Globus pallidus (tissue), 1 donor: ENCODE measurements around the gene PHLDB2.

Experiments used
- DNase-seq: peaks from one replicate; pipeline ENCODE4 v3.0.0-alpha.2; 2015; ENCODE audit warnings: low spot score

The PHLDB2 gene

GRCh38 chr3:111926266-111926676, 67.2 kb downstream of the PHLDB2 start:
- DNase-seq: no peak

DNA sequence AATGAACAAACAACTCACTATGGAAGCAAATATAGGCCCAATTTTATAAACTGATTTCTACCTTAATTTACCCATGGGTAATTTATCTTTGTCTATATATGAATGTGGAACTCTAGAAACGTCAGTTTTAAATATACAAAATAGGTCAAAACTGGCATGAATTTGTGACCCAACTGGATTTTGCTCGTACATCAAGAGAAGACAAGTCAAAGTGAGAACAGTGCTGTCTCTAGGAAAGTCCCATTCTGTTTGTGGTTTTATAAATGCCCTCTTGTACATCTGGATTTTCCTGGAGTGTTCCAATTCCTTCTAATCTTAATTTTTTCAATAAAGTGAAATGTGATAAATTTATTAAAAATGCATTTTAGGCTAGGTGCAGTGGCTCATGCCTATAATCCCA, 69.5 kb downstream of the PHLDB2 start:
- no peak for DNase-seq

GRCh38 chr3:111929484-111929883, 70.4 kb downstream of the PHLDB2 start:
- no peak for DNase-seq

GRCh38 chr3:111932946-111933345, 73.9 kb downstream of the PHLDB2 start:
- DNase-seq: no peak

DNA sequence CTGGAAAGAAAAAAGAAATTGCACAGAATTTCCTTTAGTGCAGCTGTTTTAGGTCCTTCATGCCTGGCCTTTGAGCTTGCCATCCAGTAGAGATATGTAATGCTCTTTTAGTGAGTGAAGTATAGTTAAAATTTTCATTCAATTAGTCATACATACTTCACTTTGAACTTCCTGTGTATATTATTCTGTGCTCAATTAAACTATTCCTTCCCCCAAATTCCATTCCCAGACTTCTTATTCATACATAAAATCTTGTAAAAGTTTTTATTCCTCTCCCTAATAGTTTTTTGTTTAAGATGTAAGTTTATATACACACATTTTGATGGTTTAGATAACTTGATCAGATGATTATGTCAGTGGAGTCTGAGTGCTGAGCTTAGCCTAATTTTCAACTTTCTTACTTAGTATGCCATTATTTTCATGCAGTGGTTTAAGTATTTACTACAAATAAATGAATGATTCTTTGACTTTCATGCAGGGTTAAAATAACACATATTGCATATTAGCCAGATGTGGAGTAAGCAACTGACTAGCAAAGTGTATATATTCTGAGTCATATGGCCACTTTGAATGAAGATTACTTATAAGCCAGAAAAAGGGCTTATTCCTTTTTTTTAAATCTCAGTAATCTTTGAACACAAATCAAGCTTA, 77.3 kb downstream of the PHLDB2 start:
- DNase-seq: no peak

DNA sequence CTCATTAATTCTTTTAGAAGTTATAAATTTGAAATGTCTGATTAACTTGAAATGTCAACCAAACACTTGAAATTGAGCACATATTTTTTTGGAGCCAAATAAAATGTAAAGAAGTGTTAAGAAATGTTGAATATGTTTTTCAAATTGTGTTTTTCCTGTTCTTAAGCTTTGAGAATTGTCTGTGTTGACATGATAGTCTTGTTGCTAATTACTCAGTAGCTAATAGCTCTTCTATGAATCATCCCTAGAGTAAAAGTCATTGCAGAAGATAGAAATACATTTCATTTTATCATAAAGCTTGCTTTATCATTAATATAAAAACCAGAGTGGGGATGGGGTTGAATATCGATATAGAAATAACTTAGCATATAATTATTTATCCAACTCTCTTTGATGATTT, 77.9 kb downstream of the PHLDB2 start:
- DNase-seq: no peak

DNA sequence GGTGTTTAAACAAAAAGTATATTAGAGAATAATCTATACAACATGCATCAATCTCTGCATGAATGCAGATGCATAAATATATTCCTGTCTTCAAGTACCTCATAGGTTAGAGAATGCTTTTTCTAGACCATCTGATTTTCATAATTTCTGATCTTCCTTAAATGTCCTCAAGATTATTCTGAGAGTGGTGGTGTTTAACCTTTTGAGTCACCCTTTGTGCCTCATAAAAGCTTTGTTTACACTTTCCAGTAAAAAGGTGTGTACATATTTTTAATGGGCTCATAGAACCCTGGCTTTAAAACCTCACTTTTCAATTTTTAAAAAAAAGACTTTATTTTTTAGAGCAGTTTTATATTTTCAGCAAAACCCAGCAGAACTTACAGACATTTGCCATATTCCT, 78.8 kb downstream of the PHLDB2 start:
- DNase-seq: no peak

DNA sequence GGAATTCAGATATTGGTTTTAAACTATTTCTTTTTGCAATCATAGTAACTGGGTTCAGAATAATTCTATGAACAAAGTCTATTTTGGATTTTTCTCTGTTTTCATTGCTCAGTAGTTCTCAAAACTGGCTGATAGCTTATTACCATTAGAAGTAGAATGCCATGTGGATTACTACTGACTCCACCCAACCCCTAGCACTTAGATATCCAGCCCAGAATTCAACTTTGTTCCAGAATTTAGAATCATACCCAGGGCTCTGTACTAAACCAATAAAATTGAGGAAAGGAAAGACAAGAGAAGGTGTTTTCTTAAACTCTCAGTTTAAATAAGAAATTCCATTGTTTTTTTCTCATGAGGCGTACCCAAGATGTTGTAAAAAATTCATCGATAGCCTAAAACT, 80.8 kb downstream of the PHLDB2 start:
- DNase-seq: no peak

- DNase-seq: no peak
These were observed 84.5 kb downstream of the PHLDB2 start for GRCh38 chr3:111943533-111943932.

GRCh38 chr3:111944372-111944771, 85.3 kb downstream of the PHLDB2 start:
- DNase-seq: no peak

DNA sequence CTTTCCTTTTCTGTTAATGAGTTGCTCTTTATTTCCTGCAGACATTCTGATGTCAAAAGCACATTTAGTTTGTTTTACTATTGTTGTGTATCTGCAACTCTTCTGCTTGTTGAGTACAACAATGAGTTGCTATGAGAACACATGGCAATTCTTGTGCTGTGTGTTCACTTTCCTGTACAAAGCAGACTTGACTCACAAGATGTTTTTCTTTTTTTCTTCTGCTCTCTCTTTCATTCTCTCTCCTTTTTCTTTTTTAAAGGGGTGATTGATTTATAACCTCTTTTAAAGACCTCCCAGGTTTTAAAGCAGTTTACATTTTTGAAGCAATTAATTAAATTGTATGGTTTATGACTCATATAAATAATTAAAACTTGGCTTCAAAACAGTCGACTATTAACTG, 88.2 kb downstream of the PHLDB2 start:
- no peak for DNase-seq

GRCh38 chr3:111948786-111949185, 89.7 kb downstream of the PHLDB2 start:
- DNase-seq: no peak

GRCh38 chr3:111949712-111950111, 90.6 kb downstream of the PHLDB2 start:
- DNase-seq: no peak

- DNase-seq: no peak
These were observed 92.0 kb downstream of the PHLDB2 start for GRCh38 chr3:111951032-111951431.

DNA sequence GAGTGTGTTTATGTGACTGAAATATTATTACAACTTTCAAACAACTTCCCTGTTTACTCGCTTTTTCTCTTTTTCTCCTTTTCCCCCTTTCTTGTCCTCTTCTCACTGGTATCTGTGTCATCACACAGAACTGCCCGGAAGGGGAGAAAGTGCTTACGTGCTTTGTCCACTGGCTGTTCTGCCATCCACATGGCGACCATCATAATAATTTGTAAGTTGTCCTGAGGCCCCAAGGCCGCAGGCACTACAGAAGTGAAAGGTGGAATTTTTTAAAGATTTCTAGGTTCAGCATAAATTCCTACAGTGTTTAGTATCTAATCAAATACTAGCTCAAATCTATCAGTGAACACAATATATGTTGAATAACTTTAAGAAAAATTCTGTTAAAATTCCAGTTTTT, 93.0 kb downstream of the PHLDB2 start:
- DNase-seq: no peak

- DNase-seq: no peak
These were observed 93.9 kb downstream of the PHLDB2 start for GRCh38 chr3:111952866-111953450.

DNA sequence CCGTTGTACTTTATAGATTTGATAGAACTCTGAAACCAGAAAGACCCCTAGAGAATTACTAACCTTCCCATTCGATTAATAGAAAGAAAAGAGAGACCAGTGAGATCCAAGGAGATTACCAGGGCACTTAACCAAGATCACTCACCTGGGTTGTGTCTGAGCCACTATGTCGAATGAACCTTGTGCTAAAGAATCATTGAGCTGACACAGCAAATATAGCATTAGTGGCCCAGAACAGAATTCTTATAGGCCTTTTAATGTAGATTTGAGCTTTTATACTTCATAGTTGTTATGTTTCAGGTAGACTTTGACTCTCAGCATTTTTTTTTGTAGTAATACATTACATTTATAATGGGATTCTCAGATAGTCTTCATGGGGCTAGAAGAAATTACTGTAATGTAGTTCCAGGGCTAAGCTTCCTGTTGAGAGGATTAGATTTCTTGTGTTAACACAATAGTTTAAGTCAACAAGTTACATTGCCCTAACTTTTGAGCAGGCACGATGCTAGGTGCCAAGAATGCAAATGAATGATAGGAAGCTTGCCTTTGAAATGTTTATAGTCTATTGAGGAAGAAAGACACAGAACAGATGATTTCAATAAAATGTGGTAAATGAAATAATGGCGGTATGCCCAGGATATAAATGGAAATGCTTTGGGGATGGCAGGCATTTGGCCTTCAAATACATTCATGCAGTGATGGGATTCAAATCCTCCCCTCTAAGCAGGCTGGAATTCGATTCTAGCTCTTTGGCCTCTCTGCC, 95.3 kb downstream of the PHLDB2 start:
- DNase-seq: no peak

DNA sequence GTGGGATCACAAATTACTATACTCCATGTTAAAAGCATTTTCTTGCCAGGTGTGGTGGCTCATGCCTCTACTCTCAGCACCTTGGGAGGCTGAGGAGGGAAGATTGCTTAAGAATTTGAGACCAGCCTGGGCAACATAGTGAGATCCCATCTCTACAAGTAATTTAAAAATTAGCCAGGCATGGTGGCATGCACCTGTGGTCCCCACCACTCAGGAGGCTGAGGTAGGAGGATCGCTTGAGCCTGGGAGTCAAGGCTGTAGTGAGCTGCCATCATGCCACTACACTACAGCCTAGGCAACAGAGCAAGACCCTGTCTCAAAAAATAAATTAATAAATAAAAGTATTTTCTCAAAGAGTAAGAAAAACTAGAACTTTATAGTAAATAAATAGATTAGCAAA, 96.8 kb downstream of the PHLDB2 start:
- no peak for DNase-seq

GRCh38 chr3:111956449-111956848, 97.4 kb downstream of the PHLDB2 start:
- peak; percentile 26 for DNase-seq

GRCh38 chr3:111956995-111957734, 98.1 kb downstream of the PHLDB2 start:
- DNase-seq: peak; percentile 56

DNA sequence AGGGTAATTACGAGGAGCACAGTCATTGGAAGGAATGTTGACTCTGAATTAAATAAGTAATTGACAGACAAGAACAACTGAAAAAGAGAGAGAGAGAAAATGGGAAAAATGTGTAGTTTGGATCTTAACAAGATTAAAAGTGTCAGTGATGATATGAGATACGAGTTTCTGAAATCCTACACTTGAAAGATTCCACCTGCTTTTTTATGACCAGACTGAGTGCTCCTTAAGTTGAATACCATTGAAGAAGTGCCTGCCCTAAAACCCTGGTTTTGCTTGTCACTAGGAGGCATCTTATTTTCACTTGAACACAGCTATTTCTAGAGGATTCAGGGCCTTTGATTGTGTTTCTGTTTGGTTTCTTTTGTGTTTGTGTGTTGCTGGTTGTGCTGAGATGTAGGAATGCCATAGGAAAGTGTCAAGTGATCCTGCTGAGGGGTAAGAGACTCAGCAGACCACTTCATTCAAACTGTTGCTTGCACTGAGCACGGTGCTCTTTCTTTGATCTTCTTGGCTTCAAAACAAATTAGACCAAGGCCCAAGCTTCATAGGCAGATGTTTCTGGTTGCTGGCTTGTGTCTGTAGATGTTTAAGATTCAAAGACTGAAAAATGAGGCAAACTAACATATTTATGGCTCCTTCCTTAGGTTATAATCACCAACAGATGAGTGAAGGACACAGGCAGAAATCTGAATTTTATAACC, 102.5 kb downstream of the PHLDB2 start:
- no peak for DNase-seq

DNA sequence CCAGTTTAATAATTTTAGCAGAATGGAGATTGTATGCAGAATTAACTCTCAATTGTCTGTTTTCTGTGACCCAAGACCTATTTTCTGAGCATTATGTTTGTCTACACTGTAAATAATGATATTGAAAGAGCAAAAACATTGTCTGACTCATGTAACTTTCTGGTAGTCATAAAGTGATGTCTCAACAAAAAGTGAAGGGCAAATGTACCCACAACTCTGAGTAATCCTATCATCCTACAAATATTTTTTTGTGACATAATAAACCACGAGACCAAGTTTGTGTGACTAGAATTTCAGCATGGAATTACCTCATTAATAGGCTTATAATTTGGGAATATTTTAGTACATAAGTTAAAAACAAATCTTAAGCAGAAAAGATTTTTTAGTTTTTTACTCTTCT, 104.4 kb downstream of the PHLDB2 start:
- no peak for DNase-seq
